ENCODE results near the gene RALGPS1. TPM values are rescaled to one million over a fixed set of nuclear protein-coding genes. Genes with fewer than 3 reads are reported as not detected.

Gene RALGPS1
- total RNA-seq, 4 donors from 2014 or later: 3.3 to 9.8 (median 6.7) TPM

DNA sequence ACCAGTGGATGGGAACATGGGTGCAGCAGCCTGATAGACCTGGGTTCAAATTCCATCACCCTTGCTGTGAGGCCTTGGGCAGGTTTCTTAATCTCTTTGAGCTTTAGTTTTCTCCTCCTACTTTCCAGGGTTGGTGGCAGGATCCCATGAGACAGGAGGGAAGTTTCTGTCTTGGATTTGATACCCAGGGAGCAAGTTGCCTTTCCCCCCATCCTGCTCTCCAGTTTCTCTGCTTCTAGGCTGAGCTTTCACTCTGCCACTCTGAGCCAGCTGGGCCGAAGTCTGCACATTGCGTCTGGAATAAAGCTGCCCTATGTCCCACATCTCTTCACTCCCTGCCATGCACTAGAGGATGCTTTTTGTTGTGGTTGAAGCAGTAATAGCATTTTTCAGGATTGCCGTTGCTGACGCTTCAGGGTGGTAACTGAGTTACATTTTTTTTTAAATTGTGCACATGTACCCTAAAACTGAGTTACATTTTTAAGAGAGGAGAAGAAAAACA, 248.3 kb downstream of the RALGPS1 start:
- H3K9me3 ChIP-seq: no peaks in the 10 kb centered on the region
- no peaks in the 10 kb centered on the region for H3K27me3 ChIP-seq
- WGBS, 2 donors: 86 to 92% methylated on average over 4 of the region's 4 CpGs
- peaks cover 0 to 4% (median 0%) of the 10 kb centered on the region in 3 donors for H3K36me3 ChIP-seq
- DNase-seq (ENCODE audit: low spot score in 2 of 2): no peak
- no peak overlapping the region for H3K27ac ChIP-seq
- no peak overlapping the region for H3K4me3 ChIP-seq
- peaks cover 0 to 18% (median 2%) of the 10 kb centered on the region in 4 donors for H3K4me1 ChIP-seq
- TF ChIP-seq CTCF (IDR thresholded peaks at IDR 0.05): no peak
- no peak for TF ChIP-seq POLR2A (IDR thresholded peaks at IDR 0.05)
- no peak for TF ChIP-seq EP300 (IDR thresholded peaks at IDR 0.05)

GRCh38 chr9:127163409-127163808, 248.8 kb downstream of the RALGPS1 start:
- 46 to 50% methylated on average over 2 of the region's 2 CpGs for WGBS, 2 donors
- H3K36me3 ChIP-seq: peaks cover 0 to 4% (median 0%) of the 10 kb centered on the region in 3 donors
- H3K27me3 ChIP-seq: no peaks in the 10 kb centered on the region
- no peak for TF ChIP-seq POLR2A (IDR thresholded peaks at IDR 0.05)
- no peak for TF ChIP-seq CTCF (IDR thresholded peaks at IDR 0.05)
- TF ChIP-seq EP300 (IDR thresholded peaks at IDR 0.05): no peak
- H3K4me3 ChIP-seq: no peak overlapping the region
- peaks cover 0 to 18% (median 2%) of the 10 kb centered on the region in 4 donors for H3K4me1 ChIP-seq
- DNase-seq (ENCODE audit: low spot score in 2 of 2): no peak
- no peak overlapping the region for H3K27ac ChIP-seq
- no peaks in the 10 kb centered on the region for H3K9me3 ChIP-seq

DNA sequence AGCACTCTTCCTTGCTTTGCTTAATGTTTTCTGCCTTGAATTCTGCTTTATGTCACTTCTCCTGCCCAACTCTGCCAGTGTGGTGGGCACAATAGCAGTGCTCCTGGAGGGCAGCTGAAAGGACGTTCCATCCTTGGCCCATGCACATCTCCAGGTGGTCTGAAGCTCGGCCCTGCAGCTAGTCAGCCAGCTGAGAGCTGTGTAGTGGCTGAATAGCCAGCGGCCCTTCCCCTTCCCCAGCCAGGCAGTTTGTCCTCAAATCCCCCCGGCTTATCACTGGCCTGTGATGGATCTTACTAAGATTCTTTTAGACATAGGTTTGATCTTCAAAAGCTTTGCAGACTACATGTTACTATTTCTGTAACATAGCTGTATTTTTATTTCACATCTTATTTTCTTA, 250.5 kb downstream of the RALGPS1 start:
- Histone ChIP-seq H3K9me3 (no peaks in the 10 kb centered on the region), H3K4me3 (no peak overlapping the region), H3K4me1 (peaks cover 0 to 6% (median 0%) of the 10 kb centered on the region in 4 donors), H3K36me3 (peaks cover 0 to 4% (median 0%) of the 10 kb centered on the region in 3 donors), H3K27me3 (no peaks in the 10 kb centered on the region), H3K27ac (no peak overlapping the region)
- 87 to 89% methylated on average over 4 of the region's 4 CpGs for WGBS, 2 donors
- TF ChIP-seq EP300 (IDR thresholded peaks at IDR 0.05) (no peak), CTCF (IDR thresholded peaks at IDR 0.05) (no peak), POLR2A (IDR thresholded peaks at IDR 0.05) (no peak)
- DNase-seq (ENCODE audit: low spot score in 2 of 2): no peak

GRCh38 chr9:127166111-127166510, 251.5 kb downstream of the RALGPS1 start:
- Histone ChIP-seq H3K27me3 (no peaks in the 10 kb centered on the region), H3K4me3 (no peak overlapping the region), H3K27ac (no peak overlapping the region), H3K4me1 (no peaks in the 10 kb centered on the region), H3K9me3 (no peaks in the 10 kb centered on the region), H3K36me3 (peaks cover 0 to 4% (median 0%) of the 10 kb centered on the region in 3 donors)
- WGBS, 2 donors: 80 to 86% methylated on average over 5 of the region's 5 CpGs
- TF ChIP-seq EP300 (IDR thresholded peaks at IDR 0.05) (no peak), POLR2A (IDR thresholded peaks at IDR 0.05) (no peak), CTCF (IDR thresholded peaks at IDR 0.05) (no peak)
- DNase-seq (ENCODE audit: low spot score in 2 of 2): no peak

GRCh38 chr9:127166651-127167524, 252.3 kb downstream of the RALGPS1 start:
- Histone ChIP-seq H3K4me1 (no peaks in the 10 kb centered on the region), H3K36me3 (peaks cover 0 to 4% (median 0%) of the 10 kb centered on the region in 3 donors), H3K27ac (no peak overlapping the region), H3K9me3 (no peaks in the 10 kb centered on the region), H3K4me3 (no peak overlapping the region), H3K27me3 (no peaks in the 10 kb centered on the region)
- no peak for DNase-seq (ENCODE audit: low spot score in 2 of 2)
- WGBS, 2 donors: 91 to 93% methylated on average over 12 of the region's 12 CpGs
- TF ChIP-seq EP300 (IDR thresholded peaks at IDR 0.05): no peak
- TF ChIP-seq CTCF (IDR thresholded peaks at IDR 0.05): no peak
- no peak for TF ChIP-seq POLR2A (IDR thresholded peaks at IDR 0.05)

Data from tibial nerve (tissue), 4 donors.